MM.1S (cell line): ENCODE results near the gene OASL.
A peak's percentile ranks its signal among the peaks of the same experiment; 100 is the strongest.

Experiments
- EZH2 ChIP-seq: fragments of 300-600 bp; sonication (generic); optimal IDR thresholded peaks from 2 replicates; pipeline ENCODE3; 2017; ENCODE audit warnings: low read depth, mild to moderate bottlenecking, antibody characterized with exemption, low read length, mixed read lengths
- TF ChIP-seq, protein P1 (sequence below): fragments of 300-600 bp; sonication (generic); IDR thresholded peaks from 2 replicates; pipeline ENCODE4 v1.5.1; 2016; ENCODE audit warnings: antibody characterized with exemption, low read length, mixed read lengths

DNA sequence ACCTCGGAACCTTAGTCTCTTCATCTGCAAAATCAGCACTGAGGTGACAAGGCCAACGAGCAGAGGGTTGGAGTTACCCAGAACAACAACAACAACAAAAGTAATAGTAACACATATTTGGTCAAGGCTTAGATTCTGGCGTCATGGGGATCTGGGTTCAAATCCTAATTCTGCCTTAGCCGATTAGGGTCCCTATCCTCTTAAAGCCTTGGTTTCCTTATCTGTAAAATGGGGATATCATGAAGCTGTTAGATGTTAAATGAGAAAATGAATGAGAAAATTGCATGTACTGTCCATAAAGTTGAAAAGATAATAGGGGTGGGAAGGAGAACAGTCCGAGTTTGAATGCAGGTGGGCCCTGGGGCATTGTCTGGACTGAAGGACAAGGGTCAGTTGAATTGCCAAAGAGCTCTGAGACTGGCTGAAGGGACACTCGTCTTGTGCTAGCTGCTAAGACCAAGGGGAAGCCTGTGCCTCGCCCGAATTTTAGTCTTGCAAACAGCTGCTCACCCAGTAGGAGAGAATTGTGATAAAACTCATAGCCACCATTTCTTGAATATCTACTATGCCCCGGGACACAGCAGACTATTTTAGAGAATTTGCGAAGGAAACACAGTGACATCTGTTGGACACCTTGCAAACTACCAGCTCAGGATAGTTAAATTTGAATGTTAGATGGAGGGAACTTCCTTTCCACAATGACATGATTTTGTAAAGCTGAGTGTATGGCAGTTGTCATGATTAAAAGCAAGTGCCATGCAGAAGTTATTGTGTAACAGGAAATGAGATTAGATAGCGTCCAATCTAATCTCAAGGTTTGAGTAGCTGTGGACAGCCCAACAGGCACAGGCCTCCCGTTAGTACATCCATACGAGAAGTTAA lies 67.5 kb downstream of the OASL start:
- TF ChIP-seq, protein P1, sequence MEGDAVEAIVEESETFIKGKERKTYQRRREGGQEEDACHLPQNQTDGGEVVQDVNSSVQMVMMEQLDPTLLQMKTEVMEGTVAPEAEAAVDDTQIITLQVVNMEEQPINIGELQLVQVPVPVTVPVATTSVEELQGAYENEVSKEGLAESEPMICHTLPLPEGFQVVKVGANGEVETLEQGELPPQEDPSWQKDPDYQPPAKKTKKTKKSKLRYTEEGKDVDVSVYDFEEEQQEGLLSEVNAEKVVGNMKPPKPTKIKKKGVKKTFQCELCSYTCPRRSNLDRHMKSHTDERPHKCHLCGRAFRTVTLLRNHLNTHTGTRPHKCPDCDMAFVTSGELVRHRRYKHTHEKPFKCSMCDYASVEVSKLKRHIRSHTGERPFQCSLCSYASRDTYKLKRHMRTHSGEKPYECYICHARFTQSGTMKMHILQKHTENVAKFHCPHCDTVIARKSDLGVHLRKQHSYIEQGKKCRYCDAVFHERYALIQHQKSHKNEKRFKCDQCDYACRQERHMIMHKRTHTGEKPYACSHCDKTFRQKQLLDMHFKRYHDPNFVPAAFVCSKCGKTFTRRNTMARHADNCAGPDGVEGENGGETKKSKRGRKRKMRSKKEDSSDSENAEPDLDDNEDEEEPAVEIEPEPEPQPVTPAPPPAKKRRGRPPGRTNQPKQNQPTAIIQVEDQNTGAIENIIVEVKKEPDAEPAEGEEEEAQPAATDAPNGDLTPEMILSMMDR, result peak; percentile 59
- TF ChIP-seq EZH2, result no peak
